GM23338 (cell line): ENCODE measurements around the gene SH3RF2. TPM values are rescaled to one million over a fixed set of nuclear protein-coding genes. Genes with fewer than 3 reads are reported as not detected.

Source experiments
- ATAC-seq: fragments of 200-7000 bp; cut with Tn5 transposase; 3 replicates; pipeline ENCODE4 v1.9.1; 2020
- DNase-seq: peaks from one replicate; pipeline ENCODE4 v3.0.0-alpha.2; 2015; ENCODE audit warnings: low spot score
- H2AFZ ChIP-seq: fragments of 200-600 bp; sonication (generic); 2 replicates; pipeline ENCODE4 v1.8.0; 2016; ENCODE audit warnings: antibody characterized with exemption, mild to moderate bottlenecking, moderate library complexity
- H3F3A ChIP-seq: fragments of 200-600 bp; sonication (generic); replicated peaks from 2 replicates; pipeline ENCODE4 v1.8.0; 2017; ENCODE audit warnings: antibody characterized with exemption, mixed run types, low read depth
- H3K27ac ChIP-seq: fragments of 200-600 bp; sonication (generic); 2 replicates; pipeline ENCODE4 v1.6.1; 2016; ENCODE audit warnings: low read depth
- H3K27me3 ChIP-seq: fragments of 200-600 bp; sonication (generic); 2 replicates; pipeline ENCODE4 v1.8.0; 2016; ENCODE audit warnings: mild to moderate bottlenecking, mixed run types, moderate library complexity; ENCODE audit not compliant: insufficient read depth
- H3K36me3 ChIP-seq: fragments of 200-600 bp; sonication (generic); 2 replicates; pipeline ENCODE4 v1.8.0; 2016; ENCODE audit warnings: mild to moderate bottlenecking; ENCODE audit not compliant: insufficient read depth
- H3K4me1 ChIP-seq: fragments of 200-600 bp; sonication (generic); 2 replicates; pipeline ENCODE4 v1.8.0; 2016; ENCODE audit warnings: mild to moderate bottlenecking, moderate library complexity; ENCODE audit not compliant: insufficient read depth
- H3K4me2 ChIP-seq: fragments of 200-600 bp; sonication (generic); 2 replicates; pipeline ENCODE4 v1.7.1; 2017; ENCODE audit warnings: mixed run types
- H3K4me3 ChIP-seq: fragments of 200-600 bp; sonication (generic); 2 replicates; pipeline ENCODE4 v1.6.1; 2016; ENCODE audit warnings: mixed run types
- H3K79me2 ChIP-seq: fragments of 200-600 bp; sonication (generic); replicated peaks from 2 replicates; pipeline ENCODE4 v1.8.0; 2017; ENCODE audit warnings: mild to moderate bottlenecking; ENCODE audit not compliant: insufficient read depth
- H3K9me2 ChIP-seq: fragments of 200-600 bp; sonication (generic); 2 replicates; pipeline ENCODE4 v1.8.0; 2017; ENCODE audit not compliant: insufficient read depth
- H4K20me1 ChIP-seq: fragments of 200-600 bp; sonication (generic); replicated peaks from 2 replicates; pipeline ENCODE4 v1.8.0; 2017; ENCODE audit warnings: mild to moderate bottlenecking; ENCODE audit not compliant: insufficient read depth
- H3K27ac Mint-ChIP-seq: 2 replicates; pipeline ENCODE4 v1.8.0; 2020; ENCODE audit warnings: inconsistent platforms, mild to moderate bottlenecking, moderate library complexity, mixed read lengths
- H3K27me3 Mint-ChIP-seq: 3 replicates; pipeline ENCODE4 v1.8.0; 2022; ENCODE audit warnings: low read depth, mild to moderate bottlenecking, moderate library complexity, mixed read lengths, inconsistent platforms; ENCODE audit not compliant: insufficient read depth, poor library complexity
- H3K36me3 Mint-ChIP-seq: 3 replicates; pipeline ENCODE4 v1.8.0; 2021; ENCODE audit warnings: low read depth, mild to moderate bottlenecking, inconsistent platforms, moderate library complexity, mixed read lengths
- H3K4me1 Mint-ChIP-seq: 3 replicates; pipeline ENCODE4 v1.8.0; 2020; ENCODE audit warnings: mild to moderate bottlenecking, inconsistent platforms, mixed read lengths
- H3K4me3 Mint-ChIP-seq: 3 replicates; pipeline ENCODE4 v1.8.0; 2021; ENCODE audit warnings: moderate library complexity, mild to moderate bottlenecking, inconsistent platforms, mixed read lengths
- H3K9me3 Mint-ChIP-seq: 3 replicates; pipeline ENCODE4 v1.8.0; 2020; ENCODE audit warnings: moderate library complexity, mild to moderate bottlenecking, inconsistent platforms, mixed read lengths
- CREB1 ChIP-seq: fragments of 250-450 bp; sonication (Bioruptor Pico); IDR thresholded peaks from 2 replicates; pipeline ENCODE4 v1.5.0; 2020; ENCODE audit warnings: low read depth, mild to moderate bottlenecking, moderate library complexity
- EZH2 ChIP-seq: fragments of 200-600 bp; sonication (generic); IDR thresholded peaks from one replicate; pipeline ENCODE4 v1.8.0; 2017; ENCODE audit warnings: antibody characterized with exemption, mild to moderate bottlenecking, low read depth; ENCODE audit not compliant: unreplicated experiment
- EZH2phosphoT487 ChIP-seq: fragments of 200-600 bp; sonication (generic); IDR thresholded peaks from one replicate; pipeline ENCODE4 v1.8.1; 2018; ENCODE audit warnings: antibody characterized with exemption; ENCODE audit not compliant: unreplicated experiment
- JUNB ChIP-seq: IDR thresholded peaks from one replicate; pipeline ENCODE4 v1.6.1; 2016; ENCODE audit warnings: antibody characterized with exemption; ENCODE audit not compliant: unreplicated experiment
- NANOG ChIP-seq: IDR thresholded peaks from 2 replicates; pipeline ENCODE4 v1.6.1; 2016; ENCODE audit warnings: antibody characterized with exemption, borderline replicate concordance
- POLR2AphosphoS5 ChIP-seq: IDR thresholded peaks from 2 replicates; pipeline ENCODE4 v1.6.1; 2016; ENCODE audit warnings: antibody characterized with exemption, low read depth
- STAT1 ChIP-seq: IDR thresholded peaks from one replicate; pipeline ENCODE4 v1.6.1; 2016; ENCODE audit warnings: antibody characterized with exemption; ENCODE audit not compliant: unreplicated experiment
- ZNF114 ChIP-seq: fragments of 250-450 bp; sonication (Bioruptor Pico); IDR thresholded peaks from 2 replicates; pipeline ENCODE4 v1.5.0; 2020; ENCODE audit warnings: mild to moderate bottlenecking, moderate library complexity
- ZNF331 ChIP-seq: fragments of 250-450 bp; sonication (Bioruptor Pico); IDR thresholded peaks from 2 replicates; pipeline ENCODE4 v1.5.0; 2020; ENCODE audit warnings: low read depth, mild to moderate bottlenecking, moderate library complexity
- polyA plus RNA-seq: library from polyadenylated mRNA; unstranded; fragments of >200 nt; fragmentation: Nextera tagmentation; extraction: Ambion mirVana; gene quantifications from 2 replicates; pipeline ENCODE4 v1.2.1, GENCODE V29; 2016
- total RNA-seq: library from RNA; depleted of rRNA; stranded (reverse); fragments of >200 nt; shearing (Covaris generic); gene quantifications from 2 replicates; pipeline ENCODE4 v1.2.3, GENCODE V29; 2014
- TF ChIP-seq, protein P1 (sequence below): IDR thresholded peaks from 2 replicates; pipeline ENCODE4 v1.6.1; 2016; ENCODE audit warnings: antibody characterized with exemption
- TF ChIP-seq, protein P2 (sequence below), 2 experiments: fragments of 200-600 bp in 1 of 2; sonication (generic) in 1 of 2; conservative IDR thresholded peaks; 2 replicates each; pipeline versions ENCODE4 v1.5.1 to v1.6.1; 2016 to 2017; ENCODE audit warnings: antibody characterized with exemption in 2 of 2, low read depth in 2 of 2, mild to moderate bottlenecking in 2 of 2, moderate library complexity in 1 of 2
- TF ChIP-seq, protein P3 (sequence below): IDR thresholded peaks from one replicate; pipeline ENCODE4 v1.6.1; 2018; ENCODE audit warnings: antibody characterized with exemption; ENCODE audit not compliant: unreplicated experiment
- TF ChIP-seq, protein P4 (sequence below): fragments of 250-450 bp; sonication (Bioruptor Pico); IDR thresholded peaks from 2 replicates; pipeline ENCODE4 v1.5.0; 2020; ENCODE audit warnings: mild to moderate bottlenecking, moderate library complexity

Gene SH3RF2
- total and polyA plus RNA-seq, 2 experiments from 2014 or later: 1.7 to 2.4 TPM

DNA sequence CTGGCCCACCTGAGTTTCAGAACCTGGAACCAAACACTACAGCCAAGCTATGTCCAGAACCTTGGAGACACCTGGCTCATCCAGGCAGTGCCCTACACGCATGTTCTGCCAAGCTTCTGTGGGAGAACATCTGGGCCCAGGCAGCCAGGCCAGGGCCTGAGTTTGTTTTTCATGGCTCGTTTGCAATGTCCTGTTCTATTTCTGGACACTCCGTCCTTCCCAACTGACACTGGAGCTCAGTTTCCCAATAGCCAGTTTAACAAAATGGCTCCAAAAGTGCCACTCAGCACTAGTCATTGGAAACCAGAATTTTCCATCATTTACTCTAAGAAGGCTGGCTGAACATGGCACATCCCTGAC lies 38.6 kb downstream of the SH3RF2 start:
- DNase-seq (no peak), ATAC-seq (no peak)
- Histone ChIP-seq H3F3A (no peaks in the 10 kb centered on the region), H3K4me1 (no peaks in the 10 kb centered on the region), H3K36me3 (no peaks in the 10 kb centered on the region), H3K27ac (no peak overlapping the region), H3K9me2 (peaks cover 6% of the 10 kb centered on the region), H3K27me3 (no peaks in the 10 kb centered on the region), H4K20me1 (no peaks in the 10 kb centered on the region), H3K4me3 (no peak overlapping the region), H3K79me2 (no peaks in the 10 kb centered on the region), H2AFZ (no peak overlapping the region), H3K4me2 (no peak overlapping the region)
- H3K27ac Mint-ChIP-seq: no peak overlapping the region
- no peak for TF ChIP-seq JUNB
- TF ChIP-seq, protein P1, sequence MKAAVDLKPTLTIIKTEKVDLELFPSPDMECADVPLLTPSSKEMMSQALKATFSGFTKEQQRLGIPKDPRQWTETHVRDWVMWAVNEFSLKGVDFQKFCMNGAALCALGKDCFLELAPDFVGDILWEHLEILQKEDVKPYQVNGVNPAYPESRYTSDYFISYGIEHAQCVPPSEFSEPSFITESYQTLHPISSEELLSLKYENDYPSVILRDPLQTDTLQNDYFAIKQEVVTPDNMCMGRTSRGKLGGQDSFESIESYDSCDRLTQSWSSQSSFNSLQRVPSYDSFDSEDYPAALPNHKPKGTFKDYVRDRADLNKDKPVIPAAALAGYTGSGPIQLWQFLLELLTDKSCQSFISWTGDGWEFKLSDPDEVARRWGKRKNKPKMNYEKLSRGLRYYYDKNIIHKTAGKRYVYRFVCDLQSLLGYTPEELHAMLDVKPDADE: no peak
- TF ChIP-seq CREB1 (CRISPR knock-in tag): no peak
- TF ChIP-seq, protein P2, sequence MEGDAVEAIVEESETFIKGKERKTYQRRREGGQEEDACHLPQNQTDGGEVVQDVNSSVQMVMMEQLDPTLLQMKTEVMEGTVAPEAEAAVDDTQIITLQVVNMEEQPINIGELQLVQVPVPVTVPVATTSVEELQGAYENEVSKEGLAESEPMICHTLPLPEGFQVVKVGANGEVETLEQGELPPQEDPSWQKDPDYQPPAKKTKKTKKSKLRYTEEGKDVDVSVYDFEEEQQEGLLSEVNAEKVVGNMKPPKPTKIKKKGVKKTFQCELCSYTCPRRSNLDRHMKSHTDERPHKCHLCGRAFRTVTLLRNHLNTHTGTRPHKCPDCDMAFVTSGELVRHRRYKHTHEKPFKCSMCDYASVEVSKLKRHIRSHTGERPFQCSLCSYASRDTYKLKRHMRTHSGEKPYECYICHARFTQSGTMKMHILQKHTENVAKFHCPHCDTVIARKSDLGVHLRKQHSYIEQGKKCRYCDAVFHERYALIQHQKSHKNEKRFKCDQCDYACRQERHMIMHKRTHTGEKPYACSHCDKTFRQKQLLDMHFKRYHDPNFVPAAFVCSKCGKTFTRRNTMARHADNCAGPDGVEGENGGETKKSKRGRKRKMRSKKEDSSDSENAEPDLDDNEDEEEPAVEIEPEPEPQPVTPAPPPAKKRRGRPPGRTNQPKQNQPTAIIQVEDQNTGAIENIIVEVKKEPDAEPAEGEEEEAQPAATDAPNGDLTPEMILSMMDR (conservative IDR thresholded peaks at IDR 0.05; ENCODE audit: low read depth in 2 of 2): no peak
- TF ChIP-seq ZNF114: no peak
- no peak for TF ChIP-seq EZH2
- no peak for TF ChIP-seq POLR2AphosphoS5
- no peak for TF ChIP-seq EZH2phosphoT487
- TF ChIP-seq, protein P3, sequence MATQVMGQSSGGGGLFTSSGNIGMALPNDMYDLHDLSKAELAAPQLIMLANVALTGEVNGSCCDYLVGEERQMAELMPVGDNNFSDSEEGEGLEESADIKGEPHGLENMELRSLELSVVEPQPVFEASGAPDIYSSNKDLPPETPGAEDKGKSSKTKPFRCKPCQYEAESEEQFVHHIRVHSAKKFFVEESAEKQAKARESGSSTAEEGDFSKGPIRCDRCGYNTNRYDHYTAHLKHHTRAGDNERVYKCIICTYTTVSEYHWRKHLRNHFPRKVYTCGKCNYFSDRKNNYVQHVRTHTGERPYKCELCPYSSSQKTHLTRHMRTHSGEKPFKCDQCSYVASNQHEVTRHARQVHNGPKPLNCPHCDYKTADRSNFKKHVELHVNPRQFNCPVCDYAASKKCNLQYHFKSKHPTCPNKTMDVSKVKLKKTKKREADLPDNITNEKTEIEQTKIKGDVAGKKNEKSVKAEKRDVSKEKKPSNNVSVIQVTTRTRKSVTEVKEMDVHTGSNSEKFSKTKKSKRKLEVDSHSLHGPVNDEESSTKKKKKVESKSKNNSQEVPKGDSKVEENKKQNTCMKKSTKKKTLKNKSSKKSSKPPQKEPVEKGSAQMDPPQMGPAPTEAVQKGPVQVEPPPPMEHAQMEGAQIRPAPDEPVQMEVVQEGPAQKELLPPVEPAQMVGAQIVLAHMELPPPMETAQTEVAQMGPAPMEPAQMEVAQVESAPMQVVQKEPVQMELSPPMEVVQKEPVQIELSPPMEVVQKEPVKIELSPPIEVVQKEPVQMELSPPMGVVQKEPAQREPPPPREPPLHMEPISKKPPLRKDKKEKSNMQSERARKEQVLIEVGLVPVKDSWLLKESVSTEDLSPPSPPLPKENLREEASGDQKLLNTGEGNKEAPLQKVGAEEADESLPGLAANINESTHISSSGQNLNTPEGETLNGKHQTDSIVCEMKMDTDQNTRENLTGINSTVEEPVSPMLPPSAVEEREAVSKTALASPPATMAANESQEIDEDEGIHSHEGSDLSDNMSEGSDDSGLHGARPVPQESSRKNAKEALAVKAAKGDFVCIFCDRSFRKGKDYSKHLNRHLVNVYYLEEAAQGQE: no peak
- TF ChIP-seq, protein P4, sequence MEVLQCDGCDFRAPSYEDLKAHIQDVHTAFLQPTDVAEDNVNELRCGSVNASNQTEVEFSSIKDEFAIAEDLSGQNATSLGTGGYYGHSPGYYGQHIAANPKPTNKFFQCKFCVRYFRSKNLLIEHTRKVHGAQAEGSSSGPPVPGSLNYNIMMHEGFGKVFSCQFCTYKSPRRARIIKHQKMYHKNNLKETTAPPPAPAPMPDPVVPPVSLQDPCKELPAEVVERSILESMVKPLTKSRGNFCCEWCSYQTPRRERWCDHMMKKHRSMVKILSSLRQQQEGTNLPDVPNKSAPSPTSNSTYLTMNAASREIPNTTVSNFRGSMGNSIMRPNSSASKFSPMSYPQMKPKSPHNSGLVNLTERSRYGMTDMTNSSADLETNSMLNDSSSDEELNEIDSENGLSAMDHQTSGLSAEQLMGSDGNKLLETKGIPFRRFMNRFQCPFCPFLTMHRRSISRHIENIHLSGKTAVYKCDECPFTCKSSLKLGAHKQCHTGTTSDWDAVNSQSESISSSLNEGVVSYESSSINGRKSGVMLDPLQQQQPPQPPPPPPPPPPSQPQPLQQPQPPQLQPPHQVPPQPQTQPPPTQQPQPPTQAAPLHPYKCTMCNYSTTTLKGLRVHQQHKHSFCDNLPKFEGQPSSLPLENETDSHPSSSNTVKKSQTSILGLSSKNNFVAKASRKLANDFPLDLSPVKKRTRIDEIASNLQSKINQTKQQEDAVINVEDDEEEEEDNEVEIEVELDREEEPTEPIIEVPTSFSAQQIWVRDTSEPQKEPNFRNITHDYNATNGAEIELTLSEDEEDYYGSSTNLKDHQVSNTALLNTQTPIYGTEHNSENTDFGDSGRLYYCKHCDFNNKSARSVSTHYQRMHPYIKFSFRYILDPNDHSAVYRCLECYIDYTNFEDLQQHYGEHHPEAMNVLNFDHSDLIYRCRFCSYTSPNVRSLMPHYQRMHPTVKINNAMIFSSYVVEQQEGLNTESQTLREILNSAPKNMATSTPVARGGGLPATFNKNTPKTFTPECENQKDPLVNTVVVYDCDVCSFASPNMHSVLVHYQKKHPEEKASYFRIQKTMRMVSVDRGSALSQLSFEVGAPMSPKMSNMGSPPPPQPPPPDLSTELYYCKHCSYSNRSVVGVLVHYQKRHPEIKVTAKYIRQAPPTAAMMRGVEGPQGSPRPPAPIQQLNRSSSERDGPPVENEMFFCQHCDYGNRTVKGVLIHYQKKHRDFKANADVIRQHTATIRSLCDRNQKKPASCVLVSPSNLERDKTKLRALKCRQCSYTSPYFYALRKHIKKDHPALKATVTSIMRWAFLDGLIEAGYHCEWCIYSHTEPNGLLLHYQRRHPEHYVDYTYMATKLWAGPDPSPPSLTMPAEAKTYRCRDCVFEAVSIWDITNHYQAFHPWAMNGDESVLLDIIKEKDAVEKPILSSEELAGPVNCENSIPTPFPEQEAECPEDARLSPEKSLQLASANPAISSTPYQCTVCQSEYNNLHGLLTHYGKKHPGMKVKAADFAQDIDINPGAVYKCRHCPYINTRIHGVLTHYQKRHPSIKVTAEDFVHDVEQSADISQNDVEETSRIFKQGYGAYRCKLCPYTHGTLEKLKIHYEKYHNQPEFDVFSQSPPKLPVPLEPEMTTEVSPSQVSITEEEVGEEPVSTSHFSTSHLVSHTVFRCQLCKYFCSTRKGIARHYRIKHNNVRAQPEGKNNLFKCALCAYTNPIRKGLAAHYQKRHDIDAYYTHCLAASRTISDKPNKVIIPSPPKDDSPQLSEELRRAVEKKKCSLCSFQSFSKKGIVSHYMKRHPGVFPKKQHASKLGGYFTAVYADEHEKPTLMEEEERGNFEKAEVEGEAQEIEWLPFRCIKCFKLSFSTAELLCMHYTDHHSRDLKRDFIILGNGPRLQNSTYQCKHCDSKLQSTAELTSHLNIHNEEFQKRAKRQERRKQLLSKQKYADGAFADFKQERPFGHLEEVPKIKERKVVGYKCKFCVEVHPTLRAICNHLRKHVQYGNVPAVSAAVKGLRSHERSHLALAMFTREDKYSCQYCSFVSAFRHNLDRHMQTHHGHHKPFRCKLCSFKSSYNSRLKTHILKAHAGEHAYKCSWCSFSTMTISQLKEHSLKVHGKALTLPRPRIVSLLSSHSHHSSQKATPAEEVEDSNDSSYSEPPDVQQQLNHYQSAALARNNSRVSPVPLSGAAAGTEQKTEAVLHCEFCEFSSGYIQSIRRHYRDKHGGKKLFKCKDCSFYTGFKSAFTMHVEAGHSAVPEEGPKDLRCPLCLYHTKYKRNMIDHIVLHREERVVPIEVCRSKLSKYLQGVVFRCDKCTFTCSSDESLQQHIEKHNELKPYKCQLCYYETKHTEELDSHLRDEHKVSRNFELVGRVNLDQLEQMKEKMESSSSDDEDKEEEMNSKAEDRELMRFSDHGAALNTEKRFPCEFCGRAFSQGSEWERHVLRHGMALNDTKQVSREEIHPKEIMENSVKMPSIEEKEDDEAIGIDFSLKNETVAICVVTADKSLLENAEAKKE: no peak
- no peak for TF ChIP-seq STAT1
- TF ChIP-seq NANOG: no peak
- no peak for TF ChIP-seq ZNF331 (CRISPR knock-in tag)
- H3K9me3 Mint-ChIP-seq: no peaks in the 10 kb centered on the region
- no peaks in the 10 kb centered on the region for H3K27me3 Mint-ChIP-seq
- H3K4me1 Mint-ChIP-seq: peaks cover 2% of the 10 kb centered on the region; the same call in 1 of the 3 replicates
- no peaks in the 10 kb centered on the region for H3K36me3 Mint-ChIP-seq
- no peak overlapping the region for H3K4me3 Mint-ChIP-seq
